Measurements from ENCODE around the gene ZC3H7A. TPM values are rescaled to one million over a fixed set of nuclear protein-coding genes. Genes with fewer than 3 reads are reported as not detected.

The ZC3H7A gene
- total and polyA plus RNA-seq, 8 donors: 20.0 to 39.6 (median 30.2) TPM

DNA sequence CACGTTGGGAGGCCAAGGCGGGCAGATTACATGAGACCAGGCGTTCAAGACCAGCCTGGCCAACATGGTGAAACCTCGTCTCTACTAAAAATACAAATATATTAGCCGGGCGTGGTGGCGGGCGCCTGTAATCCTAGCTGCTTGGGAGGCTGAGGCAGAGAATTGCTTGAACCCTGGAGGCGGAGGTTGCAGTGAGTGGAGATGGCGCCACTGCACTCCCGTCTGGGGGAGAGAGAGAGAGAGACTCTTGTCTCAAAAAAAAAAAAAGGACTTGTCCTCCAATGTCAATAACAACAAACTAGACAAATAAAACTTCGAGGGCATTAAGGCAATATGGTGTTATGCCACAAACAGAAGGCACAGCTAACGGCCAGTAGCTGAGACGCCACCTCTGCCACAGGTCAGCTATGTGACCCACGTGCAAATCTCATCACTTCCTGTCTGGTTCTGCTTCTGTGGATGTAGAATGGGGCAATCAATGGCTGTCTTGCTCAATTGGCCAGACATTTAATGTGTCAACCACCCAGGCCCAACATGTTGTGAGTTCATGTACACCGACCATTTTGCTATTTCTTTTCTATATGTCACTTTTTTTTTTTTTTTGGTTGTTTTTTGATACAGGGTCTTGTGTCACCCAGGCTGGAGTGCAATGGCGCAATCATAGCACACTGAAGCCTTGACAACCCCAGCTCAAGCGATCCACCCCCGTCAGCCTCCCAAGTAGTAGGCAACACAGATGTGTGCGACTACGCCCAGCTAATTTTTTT lies 53.6 kb downstream of the ZC3H7A start:
- Histone ChIP-seq H3K27me3 (no peaks in the 10 kb centered on the region), H3K4me1 (peaks cover 21 to 43% (median 28%) of the 10 kb centered on the region in 3 donors), H3K9me3 (no peaks in the 10 kb centered on the region), H3K36me3 (no peaks in the 10 kb centered on the region), H3K4me3 (peak overlapping the region in 3 of 4 donors; percentile 88 to 99 (median 96)), H3K27ac (peak overlapping the region; percentile 93 to 99 (median 98))
- DNase-seq (peak in 1 of 6 donors; percentile 51), FAIRE-seq (no peak), ATAC-seq (peak in 3 of 4 donors; percentile 1 to 21 (median 2))
- WGBS, 2 donors: 37 to 44% methylated on average over 21 of the region's 21 CpGs
- intact Hi-C loops (cut with DNase I): no loop called here
- TF ChIP-seq, protein P1, sequence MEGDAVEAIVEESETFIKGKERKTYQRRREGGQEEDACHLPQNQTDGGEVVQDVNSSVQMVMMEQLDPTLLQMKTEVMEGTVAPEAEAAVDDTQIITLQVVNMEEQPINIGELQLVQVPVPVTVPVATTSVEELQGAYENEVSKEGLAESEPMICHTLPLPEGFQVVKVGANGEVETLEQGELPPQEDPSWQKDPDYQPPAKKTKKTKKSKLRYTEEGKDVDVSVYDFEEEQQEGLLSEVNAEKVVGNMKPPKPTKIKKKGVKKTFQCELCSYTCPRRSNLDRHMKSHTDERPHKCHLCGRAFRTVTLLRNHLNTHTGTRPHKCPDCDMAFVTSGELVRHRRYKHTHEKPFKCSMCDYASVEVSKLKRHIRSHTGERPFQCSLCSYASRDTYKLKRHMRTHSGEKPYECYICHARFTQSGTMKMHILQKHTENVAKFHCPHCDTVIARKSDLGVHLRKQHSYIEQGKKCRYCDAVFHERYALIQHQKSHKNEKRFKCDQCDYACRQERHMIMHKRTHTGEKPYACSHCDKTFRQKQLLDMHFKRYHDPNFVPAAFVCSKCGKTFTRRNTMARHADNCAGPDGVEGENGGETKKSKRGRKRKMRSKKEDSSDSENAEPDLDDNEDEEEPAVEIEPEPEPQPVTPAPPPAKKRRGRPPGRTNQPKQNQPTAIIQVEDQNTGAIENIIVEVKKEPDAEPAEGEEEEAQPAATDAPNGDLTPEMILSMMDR (IDR thresholded peaks at IDR 0.05): no peak

DNA sequence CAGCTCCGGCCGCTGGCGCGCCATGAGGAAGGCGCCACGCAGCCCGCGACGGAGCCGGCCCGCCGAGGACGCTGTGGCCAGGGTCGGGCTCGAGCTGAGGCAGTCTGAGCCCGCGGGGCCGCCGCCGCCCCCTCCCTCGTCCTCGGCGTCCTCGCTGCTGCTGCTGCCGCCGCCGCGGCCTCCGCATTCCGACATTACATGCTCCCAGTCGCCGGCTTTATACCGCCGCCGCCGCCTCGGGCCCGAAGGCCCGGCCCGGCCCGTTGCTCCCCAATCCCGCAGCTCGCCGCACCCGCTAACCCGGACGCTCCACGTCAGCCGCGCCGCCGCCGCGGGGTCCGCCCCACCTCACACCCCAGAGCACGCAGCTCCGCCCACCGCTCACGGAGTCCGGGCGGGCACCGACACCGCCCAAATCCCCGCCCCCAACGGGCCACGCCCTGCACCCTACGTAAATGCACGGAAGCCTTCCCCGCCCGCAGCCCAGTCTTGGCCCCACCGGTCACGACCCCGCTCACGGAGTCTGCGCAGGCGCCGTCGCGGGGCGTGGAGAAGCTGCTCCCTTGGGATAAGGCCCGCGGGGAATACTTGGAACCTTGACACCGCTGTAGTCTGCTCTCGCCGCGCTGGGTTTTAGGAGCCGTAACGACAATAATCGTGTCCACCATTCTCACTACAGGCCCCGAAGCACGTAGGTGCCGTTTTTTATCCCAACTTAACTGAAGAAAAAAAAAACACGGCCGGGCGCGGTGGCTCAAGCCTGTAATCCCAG lies 54.3 kb downstream of the ZC3H7A start, which contains the start of gene TXNDC11:
Gene TXNDC11, minus strand, starts transcription at position 322 of the 772 bp plus-strand sequence. Its CDS starts 127 bp downstream, at position 195.
- Histone ChIP-seq H3K4me1 (peaks cover 23 to 45% (median 31%) of the 10 kb centered on the region in 3 donors), H3K27ac (peak within 1 kb of the TSS; percentile 93 to 99 (median 98)), H3K9me3 (no peaks in the 10 kb centered on the region), H3K4me3 (peak within 1 kb of the TSS; percentile 88 to 99 (median 92)), H3K27me3 (no peaks in the 10 kb centered on the region), H3K36me3 (no peaks in the 10 kb centered on the region)
- DNase-seq: peak; percentile 99 to 100 (median 100)
- ATAC-seq: peak; percentile 90 to 95 (median 92)
- 0 to 1% methylated on average over 55 to 96 of the region's 96 CpGs for WGBS, 2 donors
- no peak for FAIRE-seq
- TF ChIP-seq, protein P1 (IDR thresholded peaks at IDR 0.05): no peak
- intact Hi-C loops (cut with DNase I): no loop called here

DNA sequence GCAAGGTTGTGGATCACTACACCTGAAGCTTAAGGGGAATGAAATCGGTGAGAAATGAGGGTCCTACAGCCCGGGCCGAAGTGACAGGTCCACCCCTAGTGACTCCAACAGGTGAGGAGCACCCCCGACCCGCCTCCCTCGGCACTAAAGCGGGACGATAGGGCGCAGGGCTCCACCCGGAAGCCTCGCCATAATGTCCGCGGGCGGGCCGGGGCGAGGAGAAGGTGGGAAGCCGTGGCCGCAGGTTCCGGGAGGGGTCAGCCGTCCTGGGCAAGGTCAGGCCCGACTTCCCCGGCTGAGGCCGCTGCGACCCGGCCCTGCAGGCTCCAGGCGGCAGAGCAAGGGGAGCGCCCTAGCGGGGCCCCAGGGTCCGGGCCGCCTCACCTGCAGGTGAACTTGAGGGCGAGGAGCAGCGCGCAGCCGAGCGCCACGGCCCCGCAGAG lies 54.9 kb downstream of the ZC3H7A start:
- ATAC-seq: peak; percentile 22 to 49 (median 29)

DNA sequence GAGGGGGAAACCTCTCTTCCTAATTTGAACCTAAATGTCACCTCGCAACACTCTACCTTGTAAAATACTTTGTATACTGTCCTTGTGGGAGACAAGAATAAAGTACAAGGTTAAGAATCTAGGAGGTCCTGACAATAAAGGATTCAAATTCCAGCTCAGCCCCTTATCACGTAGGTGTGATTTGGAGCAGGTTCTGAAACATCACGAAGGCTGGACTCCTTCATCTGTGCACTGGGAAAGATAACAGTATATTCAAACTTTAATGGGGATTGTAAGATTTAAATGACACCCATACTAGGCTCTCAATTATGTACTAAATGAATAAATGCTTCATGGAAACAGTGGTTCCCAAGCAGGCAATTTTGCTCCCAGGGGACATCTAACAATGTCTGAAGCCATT lies 56.5 kb downstream of the ZC3H7A start:
- Histone ChIP-seq H3K27ac (peak overlapping the region in 2 of 4 donors; percentile 98 to 99), H3K4me3 (peak overlapping the region in 2 of 4 donors; percentile 88 to 99), H3K27me3 (no peaks in the 10 kb centered on the region), H3K4me1 (peaks cover 24 to 62% (median 38%) of the 10 kb centered on the region in 3 donors), H3K9me3 (no peaks in the 10 kb centered on the region), H3K36me3 (no peaks in the 10 kb centered on the region)
- intact Hi-C loops (cut with DNase I): no loop called here
- FAIRE-seq (no peak), DNase-seq (no peak), ATAC-seq (no peak)
- WGBS, 2 donors: 8 to 15% methylated on average over 3 of the region's 3 CpGs
- TF ChIP-seq, protein P1 (IDR thresholded peaks at IDR 0.05): no peak

More for the DNA sequence above, 54.9 kb downstream of the ZC3H7A start:
- H3K4me3 ChIP-seq: peak overlapping the region; percentile 88 to 99 (median 92)
- DNase-seq (peak; percentile 62 to 91 (median 72)), FAIRE-seq (no peak)
- TF ChIP-seq, protein P1 (IDR thresholded peaks at IDR 0.05): no peak
- no peaks in the 10 kb centered on the region for H3K9me3 ChIP-seq
- peaks cover 17 to 47% (median 29%) of the 10 kb centered on the region in 3 donors for H3K4me1 ChIP-seq
- 0% methylated on average over 29 to 37 of the region's 37 CpGs for WGBS, 2 donors
- intact Hi-C loops (cut with DNase I): no loop called here
- no peaks in the 10 kb centered on the region for H3K36me3 ChIP-seq
- no peaks in the 10 kb centered on the region for H3K27me3 ChIP-seq
- H3K27ac ChIP-seq: peak overlapping the region; percentile 93 to 99 (median 98)

Data from pancreas (tissue), 10 donors.